ENCODE results near the gene ZBTB21.
"Not testable (repeated sequence)": the region's sequence is repeated elsewhere in the genome, so short reads cannot be mapped to it uniquely, and the experiment has no call there.

The ZBTB21 gene

GRCh38 chr21:41951876-41952567 lies 58.1 kb downstream of the ZBTB21 start:
- DNase-seq: no peak

- no peak for DNase-seq
Measured at GRCh38 chr21:41950941-41951351, 59.2 kb downstream of the ZBTB21 start.

- not testable (repeated sequence) for DNase-seq
Measured at GRCh38 chr21:41949631-41950030, 60.5 kb downstream of the ZBTB21 start.

GRCh38 chr21:41948901-41949300 lies 61.3 kb downstream of the ZBTB21 start:
- DNase-seq: no peak

GRCh38 chr21:41948078-41948895 lies 61.9 kb downstream of the ZBTB21 start:
- DNase-seq: no peak

GRCh38 chr21:41945982-41946381 lies 64.2 kb downstream of the ZBTB21 start:
- DNase-seq: no peak

- DNase-seq: no peak
Measured at GRCh38 chr21:41943851-41944250, 66.3 kb downstream of the ZBTB21 start.

GRCh38 chr21:41942457-41942856 lies 67.7 kb downstream of the ZBTB21 start:
- DNase-seq: no peak

GRCh38 chr21:41941941-41942340 lies 68.2 kb downstream of the ZBTB21 start:
- DNase-seq: no peak

GRCh38 chr21:41940431-41940830 lies 69.7 kb downstream of the ZBTB21 start:
- no peak for DNase-seq

GRCh38 chr21:41939391-41939790 lies 70.8 kb downstream of the ZBTB21 start:
- no peak for DNase-seq

Data from retina (tissue), 1 donor.